Activated gamma-delta T cell (primary cell): ENCODE results near the gene SLC6A15.

Experiments
- DNase-seq: peaks from one replicate; lab custom pipeline; 2025; lab: John Stamatoyannopoulos, UW
- total RNA-seq, 2 donors: gene quantifications; one replicate each; lab custom pipeline; 2026; lab: John Stamatoyannopoulos, UW

Gene SLC6A15
- 0.04 to 0.05 reads per million in 2 donors for total RNA-seq

DNA sequence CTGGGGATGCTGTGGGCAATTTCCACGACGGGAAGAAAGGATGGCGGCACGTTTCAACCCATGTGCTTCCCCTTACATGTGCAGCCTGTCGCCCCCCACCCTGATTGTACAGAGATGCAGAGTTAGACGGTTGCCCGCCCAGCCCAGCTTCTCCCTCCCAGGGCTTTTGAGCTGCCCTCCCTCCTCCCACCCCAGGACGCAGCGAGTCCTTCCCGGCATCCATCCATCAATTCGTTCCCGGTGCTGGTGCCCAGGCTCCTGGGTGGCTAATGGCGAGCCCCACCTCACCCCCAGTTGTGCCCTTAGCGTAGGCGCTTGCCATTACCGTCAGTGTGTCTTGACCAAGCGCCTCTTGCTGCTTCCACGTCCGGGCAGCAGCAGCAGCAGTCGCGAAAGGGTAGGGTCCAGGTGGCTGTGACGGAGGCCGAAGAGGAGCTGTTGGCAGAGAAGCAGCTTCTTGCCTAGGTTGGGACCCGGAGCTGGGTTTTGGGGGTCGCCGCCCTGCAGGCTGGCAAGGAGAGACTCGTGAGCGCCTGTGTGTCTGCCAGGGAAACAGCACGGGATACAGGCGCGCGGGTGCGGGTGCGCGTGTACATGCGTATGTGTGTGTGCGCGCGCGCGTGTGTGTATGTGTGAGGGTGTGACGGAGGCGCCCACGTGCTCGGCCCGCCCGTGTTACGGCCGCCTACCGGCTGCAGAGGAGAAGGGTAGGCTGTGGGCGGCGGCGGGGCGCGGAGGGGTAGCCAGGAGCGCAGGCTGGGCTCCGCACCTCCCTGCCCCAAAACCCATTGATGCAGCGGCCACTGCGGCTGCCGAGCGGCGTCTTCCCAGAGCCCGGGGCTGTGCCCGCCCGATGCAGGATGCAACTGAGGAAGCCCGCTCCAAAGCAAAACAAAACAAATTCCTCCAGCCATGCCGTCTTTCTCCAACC is at the start of gene SLC6A15:
Gene SLC6A15, minus strand, starts transcription at position 602 of the 931 bp plus-strand sequence. CDS start 20,679 bp downstream, outside the sequence.
- DNase-seq = no peak

DNA sequence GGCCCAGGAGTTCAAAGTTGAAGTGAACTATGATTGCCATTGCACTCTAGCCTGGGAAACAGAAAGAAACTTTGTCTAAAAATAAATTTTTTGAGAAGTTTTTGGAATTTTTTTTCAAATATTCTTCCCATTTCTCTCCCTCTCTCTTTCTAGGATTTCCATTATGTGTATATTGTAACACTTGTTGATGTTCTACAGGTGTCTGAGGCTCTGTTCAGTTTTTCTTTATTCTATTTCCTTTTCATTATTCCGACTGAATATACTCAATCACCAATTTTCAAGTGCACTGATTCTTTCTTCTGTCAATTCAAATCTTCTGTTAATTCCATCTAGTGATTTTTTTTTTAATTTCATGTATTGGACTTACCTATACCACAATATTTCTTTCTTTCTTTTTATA is 48.3 kb upstream of the SLC6A15 start:
- DNase-seq = no peak

DNA sequence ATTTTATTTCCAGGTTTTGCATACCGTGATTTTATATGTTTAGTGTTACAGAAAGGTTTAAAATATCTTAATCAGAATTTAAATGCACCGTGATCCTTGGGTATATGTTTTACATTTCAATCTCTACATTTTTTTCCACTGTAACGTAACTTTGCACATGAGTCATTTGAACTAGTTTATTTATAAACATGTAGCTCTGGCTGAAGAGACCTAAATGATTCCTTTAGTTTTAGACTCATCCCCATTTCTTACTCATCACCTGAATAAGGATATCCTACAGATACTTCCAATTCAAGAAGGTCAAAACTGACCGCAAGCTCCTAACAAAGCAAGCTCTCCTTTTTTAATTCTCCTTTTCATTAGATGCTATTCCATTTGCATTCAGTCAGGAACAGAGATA is 42.7 kb upstream of the SLC6A15 start:
- no peak for DNase-seq

DNA sequence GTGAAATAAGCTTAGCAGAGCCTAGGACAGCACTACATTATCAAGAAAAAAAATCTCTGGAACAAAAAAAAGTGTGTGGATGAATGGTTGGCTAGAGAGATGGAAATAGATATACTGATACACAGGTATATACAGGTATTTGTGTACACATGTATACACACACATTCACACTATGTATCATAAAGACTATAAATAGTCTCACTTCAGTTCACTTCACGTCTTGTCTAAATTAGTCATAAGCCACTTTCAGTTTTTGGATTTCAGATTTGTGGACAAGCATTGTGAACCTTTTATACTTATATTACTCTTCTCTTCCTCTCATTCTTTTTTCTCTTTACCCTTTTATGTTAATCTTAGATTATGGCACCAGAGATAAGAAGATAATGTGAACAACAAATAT is 41.8 kb upstream of the SLC6A15 start:
- no peak for DNase-seq

DNA sequence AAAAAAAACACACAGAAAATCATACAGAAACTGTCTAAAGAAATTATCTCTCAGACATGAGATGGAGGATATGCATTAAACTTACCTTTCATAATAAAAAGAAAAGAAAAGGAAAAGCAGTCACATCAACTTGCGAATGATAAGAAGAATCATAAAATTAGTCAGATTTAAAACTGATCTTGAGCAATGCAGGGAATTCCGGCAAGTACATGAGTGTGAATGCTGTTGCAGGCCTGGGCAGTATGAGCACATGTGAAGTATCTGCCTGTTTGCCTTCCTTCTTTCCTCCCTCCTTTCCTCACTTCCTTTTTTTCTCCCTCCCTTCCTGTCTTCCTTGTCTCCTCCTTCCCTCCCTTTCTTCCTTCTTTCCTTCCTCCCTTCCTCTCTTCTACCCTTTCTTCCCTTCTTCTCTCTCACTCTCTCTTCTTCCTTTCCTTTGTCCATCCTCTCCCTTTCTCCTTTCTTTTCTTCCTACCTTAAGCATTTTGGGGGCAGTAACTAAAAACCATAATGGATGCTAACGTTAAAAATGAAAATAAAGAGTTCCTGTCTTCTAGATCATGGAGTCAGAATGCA is 38.5 kb upstream of the SLC6A15 start:
- no peak for DNase-seq

DNA sequence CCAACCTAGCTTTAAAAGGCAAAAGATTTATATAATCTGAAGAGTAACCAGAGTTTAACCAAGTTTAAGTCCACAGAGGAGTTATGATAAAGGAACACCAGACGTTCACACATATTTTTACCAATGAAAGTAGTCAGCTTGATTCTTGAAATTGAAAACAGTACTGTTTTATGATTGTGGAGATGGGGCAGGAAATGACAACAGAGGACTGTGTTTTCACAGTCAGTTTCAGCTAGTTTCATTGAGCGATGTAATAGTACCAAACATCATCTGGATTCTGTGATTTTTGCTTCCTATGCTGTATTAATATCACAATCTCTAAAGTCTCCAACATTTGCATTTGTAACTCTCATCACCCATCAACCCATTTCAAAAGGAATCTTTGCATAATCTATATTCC is 34.2 kb upstream of the SLC6A15 start:
- DNase-seq = no peak

DNA sequence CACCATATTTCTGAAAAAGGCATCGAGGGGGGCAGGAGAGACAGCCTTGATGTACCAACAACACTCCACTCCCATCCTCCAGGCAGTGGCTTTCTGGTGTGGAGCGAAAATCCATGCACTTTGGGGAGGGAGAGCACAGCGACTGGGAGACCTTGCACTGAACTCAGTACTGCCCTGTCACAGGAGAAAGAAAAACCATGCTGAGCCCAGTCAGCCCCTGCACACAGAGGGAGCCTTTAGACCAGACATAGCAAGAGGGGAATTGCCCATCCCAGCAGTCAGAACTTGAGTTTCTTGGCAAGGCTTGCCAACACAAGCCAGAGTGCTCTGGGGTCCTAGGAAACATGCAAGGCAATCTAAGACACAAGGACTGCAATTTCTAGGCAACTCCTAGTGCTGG is 24.8 kb upstream of the SLC6A15 start:
- DNase-seq = no peak

DNA sequence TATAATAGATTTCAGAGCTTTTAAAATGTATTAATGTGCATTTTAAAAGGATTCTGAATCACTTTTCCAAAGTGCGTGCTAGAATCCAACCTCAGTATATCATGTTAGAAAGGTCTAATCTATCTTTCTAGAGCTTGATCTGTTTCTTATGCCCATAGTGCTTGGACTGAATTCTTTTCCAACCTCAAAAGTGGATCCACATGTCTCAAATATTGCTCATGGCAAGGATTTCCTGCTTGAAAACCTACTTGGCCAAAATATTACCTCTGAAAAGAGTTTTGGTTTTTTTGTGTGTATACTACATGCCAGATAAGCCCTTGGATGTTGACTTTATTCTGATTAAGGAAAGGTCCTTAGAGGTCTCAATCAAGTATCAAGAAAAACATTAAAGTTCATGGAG is 16.9 kb upstream of the SLC6A15 start:
- DNase-seq = no peak

DNA sequence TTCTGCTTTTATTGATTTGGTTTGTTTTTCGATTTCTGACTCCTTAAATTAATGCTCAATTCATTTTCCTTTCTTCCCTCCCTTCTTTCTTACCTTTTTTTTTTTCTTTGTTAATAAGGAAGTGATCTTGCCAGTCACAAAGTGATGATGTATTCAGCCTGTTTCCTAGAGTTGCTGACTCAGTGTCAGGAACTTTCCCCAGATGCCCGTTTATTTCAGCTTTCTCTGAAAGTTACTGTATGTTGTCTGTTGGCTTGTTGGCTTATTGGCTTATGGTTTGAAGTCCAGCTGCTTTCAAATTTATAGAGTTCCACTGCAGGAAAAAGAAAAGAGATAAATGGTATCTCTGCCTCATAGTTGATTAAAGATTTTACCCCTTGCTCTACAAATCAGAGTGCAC is 12.4 kb upstream of the SLC6A15 start:
- no peak for DNase-seq

DNA sequence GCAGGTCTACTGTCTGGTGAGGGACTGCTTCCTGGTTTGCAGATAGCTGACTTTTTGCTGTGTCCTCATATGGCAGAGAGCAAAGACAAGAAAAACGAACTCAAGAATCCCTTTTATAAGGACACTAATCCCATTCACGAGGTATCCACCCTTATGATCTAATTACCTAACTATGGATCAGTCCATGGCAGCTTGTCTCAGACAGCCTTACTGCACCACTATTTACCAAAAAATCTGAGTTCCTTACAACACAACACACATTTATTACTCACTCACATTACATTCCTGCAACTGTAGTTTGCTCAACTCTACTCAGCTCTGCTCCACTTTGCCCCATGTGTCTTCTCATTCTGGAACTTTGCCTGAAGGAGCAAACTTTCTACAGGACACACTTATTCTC is 10.1 kb upstream of the SLC6A15 start:
- no peak for DNase-seq

DNA sequence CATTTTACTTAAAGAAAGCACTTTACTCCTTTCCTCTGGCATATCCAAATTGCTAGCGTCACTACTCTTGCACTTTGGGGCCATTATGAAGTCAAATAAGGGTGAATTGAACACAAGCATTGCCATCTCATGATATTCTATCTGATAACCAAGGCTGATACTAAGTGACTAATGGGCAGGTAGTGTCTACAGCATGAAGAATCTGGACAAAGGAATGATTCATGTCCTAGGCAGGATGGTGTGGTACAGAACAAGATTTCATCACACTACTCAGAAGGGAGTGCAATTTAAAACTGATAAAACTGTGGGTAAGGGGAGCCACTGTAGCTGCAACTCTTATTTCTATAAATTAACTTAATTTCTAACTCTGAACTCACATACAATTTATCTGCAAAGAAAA is 7.7 kb upstream of the SLC6A15 start:
- no peak for DNase-seq

DNA sequence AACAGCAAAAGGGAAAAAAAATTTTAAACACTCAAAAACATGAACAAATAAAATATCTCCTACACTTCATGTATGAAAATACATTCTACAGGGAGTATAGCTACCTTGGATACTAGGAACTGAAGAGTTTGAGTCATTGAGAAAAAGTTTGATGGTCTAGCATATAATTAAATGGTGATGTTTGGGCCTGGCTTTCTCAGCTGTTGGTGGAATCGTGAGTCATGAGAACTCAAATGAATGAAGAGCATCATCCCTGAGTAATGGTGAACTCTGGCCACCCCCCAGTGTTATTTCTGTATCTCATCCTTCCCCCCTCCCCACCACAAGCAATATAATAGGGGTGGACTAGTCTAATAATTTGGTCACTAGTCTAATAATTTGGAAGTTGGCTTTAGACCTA is 6.7 kb upstream of the SLC6A15 start:
- no peak for DNase-seq

DNA sequence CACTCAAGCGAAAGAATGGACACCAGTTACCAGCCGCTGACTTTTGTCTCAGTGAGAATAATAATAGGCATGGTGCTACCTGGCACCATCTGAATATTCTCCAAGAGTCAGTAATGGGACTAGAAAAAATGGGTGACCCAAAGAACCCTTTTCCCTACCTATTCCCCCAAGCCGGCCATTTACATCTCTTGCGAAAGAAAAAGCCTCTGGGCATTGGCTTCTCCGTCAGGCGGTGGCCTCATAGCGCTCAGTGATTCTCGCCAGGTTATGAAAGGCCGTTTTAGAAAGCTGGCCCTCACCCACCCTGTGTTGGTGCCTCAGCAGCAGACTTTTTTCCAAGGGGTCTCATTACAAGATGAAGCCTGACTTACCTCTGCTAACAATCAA is 523 bp upstream of the SLC6A15 start:
- DNase-seq = no peak

DNA sequence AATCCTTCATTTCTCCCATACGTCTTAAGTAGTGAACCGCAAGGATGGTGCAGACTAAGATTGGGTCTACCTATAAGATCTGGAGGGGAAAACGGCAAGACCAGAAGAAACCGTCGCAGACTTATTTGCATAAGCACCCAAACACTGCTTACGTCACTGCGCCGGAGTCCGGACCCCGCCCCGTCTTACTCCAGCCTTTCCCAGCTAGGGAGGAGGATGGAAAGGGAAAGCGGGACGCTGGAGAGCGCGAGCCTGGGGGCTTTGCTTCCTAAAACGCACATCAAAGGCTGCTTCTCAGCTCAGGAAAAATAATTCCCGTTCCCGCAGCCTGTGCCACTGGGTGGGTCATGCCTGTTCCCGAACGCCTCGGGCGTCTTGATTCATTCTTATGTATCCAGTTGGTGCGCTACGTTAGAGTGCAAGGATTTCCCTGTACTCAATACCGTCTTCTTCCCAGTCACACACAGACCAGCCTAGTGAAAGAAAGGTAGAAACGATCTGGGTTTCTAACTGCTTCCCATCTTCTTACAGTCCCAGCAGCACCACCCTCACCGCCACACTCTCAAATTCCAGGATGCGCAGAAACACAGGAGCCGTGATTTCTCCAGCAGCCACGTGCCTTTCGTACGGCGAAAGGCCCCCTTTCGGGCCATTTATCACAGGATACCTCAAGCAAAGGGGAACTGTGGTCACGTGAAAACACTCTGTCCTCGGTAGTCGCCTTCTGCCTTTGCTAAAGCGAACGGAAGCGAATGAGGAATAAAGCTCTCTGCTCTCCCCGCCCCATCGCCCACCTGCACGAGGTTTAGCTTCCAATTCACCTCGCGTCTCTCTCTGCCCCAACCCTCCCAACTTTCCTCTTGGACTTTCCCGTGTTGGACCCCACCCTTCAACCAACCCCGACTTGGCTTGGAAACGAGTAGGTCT is 1.1 kb downstream of the SLC6A15 start:
- DNase-seq = no peak

DNA sequence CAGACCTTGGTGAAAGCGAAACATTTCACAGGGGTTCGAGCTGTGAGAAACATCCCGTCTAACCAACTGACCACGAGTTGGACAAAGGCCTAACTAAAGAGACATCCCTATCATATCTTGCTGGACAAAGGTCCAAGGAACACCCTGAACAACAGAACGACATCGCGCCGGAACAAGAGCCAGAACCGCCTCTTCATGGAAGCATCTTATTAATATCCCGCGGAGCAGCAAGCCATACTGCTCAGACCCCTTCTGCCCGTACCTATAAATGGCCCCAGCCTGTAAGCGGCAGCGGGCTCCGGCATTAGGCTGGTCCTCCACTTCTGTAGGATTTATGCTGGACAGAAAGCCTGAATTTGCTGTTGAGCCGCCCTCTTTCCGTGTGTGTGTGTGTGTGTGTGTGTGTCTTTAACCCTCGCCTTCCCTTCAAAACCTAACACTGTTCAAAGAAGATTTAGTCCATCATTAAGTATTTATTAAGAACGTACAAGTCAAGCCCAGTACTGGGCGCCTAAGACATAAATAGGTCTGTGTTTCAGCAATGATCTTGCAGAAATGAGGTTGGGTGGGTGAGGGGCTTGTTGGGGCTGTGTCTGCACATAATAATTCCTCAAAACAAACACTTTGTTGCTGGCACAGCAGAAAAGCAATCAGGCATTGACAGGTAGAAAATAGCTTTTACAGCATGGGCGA is 1.9 kb downstream of the SLC6A15 start:
- no peak for DNase-seq

DNA sequence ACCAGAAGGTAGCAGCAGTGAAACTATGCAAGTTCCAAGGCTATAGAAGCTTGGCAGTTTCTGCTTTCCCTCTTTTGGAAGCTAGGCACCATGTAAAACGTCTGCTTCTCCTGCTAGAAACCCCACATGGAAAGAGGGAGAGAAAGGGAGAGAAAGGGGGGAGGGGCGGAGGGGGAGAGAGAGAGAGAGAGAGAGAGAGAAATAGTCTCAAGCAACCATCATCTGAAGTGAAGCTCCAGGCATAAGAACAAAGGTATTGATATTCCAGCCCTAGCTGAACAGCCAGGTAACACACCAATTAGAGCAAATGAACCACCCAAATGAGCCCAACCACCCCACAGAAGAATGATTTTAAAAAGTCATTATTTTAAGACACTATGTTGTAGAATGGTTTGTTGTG is 8.5 kb downstream of the SLC6A15 start:
- DNase-seq = no peak

DNA sequence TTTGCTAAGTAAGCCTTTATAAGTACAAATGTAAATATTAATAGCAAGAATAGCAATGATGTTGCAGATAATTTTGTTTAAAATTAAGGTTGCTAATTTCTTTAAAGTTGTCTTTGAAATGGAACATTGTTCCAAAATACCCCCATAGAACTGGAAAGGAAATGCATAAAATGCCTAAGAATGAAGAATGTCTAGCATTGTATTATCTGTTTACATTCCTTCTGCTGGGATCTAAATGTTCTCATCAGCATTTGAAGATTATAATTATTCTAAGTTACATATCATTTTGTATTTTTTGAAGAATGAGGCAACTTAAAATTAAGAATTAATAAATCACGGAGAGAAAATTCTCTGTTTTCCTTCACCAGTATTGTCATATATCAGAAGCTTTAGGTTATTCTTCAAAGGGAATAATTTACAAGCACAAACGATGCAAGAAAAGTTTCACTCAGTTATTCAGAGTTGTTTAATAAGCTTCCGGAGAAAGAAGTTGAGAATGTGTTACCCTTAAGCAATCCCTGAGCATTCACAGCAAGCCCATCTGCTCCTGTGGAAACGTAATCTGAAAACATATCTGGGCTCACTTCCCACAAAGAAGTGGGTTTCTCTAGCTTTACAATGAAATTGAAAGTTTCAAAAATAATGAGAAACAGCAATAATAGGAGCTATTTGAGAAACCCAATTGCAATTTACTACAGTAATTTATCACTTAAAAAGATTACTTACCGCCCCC is 21.3 kb downstream of the SLC6A15 start:
- no peak for DNase-seq

DNA sequence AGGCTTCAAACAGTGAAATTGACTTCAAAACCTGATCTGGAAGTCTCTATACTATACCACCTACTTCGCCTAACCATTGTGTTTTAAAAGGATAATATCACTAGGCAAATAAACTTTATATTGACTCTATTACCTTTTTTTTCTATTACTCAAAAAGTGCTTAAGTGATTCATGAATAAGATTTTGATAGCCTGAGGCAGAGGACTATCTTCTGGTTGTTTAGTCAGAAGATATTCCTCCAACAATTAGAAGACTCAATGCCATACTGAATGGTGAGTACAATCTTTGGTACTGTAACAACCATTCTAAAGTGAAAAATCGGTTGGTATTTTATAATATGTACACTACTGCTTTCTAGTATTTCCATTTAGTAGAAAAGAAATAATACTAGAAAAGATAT is 22.8 kb downstream of the SLC6A15 start:
- no peak for DNase-seq

DNA sequence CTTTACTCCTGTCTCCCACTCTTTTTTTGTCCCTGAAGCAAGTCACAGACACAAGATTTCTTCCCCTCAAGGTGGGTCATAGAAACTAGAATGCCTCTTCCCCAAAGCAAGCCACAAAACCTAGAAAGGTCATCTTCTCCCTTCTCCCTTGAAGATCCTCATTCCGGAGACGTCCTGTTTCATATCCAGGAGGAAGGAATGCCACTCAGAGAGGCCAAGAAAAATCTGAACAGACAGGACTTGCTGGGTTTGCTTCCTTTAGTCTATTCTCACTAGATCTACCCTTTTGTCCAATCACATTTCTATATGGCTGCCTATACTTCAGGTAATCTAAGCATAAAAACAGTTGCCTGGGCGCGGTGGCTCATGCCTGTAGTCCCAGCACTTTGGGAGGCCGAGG is 23.7 kb downstream of the SLC6A15 start:
- no peak for DNase-seq

DNA sequence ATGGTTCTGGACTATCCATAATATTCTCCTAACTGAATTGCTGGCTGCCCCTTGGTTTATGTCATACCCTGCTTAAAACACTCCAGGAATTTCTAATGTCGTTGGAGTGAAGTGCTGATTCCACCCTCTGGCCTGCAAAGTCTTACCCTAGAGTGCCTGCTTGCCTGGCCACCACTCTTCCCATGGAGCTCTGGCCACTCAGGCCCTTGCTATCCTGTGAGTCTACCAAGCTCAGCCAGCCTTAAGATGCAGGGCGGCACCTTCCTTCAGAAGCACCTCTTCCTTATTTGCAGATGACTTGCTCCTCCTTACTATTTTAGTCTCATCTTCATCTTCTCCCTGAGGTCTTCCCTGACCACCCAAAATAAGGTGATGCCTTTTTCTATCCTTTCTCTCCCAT is 35.3 kb downstream of the SLC6A15 start:
- no peak for DNase-seq

DNA sequence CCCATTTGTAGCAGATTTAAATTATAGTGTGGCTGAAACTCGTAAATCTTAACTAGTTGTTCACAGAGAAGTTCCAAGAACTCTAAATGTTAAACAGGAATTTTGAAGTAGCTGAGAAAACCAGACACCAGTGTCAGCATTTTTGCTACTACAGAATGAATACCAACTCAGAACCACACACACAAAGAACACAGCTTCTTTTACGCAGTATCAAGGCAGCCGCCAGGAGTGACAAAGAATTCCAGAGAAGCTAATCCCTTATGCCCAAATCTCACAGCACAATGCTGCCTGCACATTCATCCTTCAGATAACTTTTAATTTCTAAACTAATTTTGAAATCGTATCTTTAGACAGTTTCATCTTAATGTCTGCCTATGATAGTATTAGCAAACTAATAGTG is 37.4 kb downstream of the SLC6A15 start:
- DNase-seq = no peak
